GM21360 (cell line): Measurements from ENCODE around the gene C1orf35.

Experiments
- ATAC-seq: cut with Tn5 transposase; IDR thresholded peaks from one replicate; pipeline ENCODE4 v1.9.1; 2021; ENCODE audit warnings: mild to moderate bottlenecking, moderate library complexity; ENCODE audit not compliant: unreplicated experiment

C1orf35 gene

DNA sequence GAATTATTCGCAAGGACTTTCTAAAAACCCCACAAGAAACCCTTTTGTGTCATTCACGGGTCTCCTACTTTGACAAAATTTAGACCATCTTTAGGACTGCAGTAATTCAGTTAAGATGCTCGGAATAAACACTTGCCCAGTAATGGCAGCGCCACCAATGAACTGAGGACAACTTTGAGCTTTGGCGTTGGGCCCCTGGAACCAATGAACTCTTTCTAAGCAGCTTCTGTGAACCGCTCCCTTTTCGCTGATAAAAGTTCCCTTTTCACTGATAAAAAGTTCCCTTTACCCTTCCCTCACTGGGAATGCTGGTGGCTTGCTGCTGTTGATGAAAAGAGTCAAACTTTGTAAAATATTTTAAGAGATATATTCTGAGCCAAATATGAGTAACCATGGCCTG lies 7.4 kb upstream of the C1orf35 start:
- no peak for ATAC-seq

DNA sequence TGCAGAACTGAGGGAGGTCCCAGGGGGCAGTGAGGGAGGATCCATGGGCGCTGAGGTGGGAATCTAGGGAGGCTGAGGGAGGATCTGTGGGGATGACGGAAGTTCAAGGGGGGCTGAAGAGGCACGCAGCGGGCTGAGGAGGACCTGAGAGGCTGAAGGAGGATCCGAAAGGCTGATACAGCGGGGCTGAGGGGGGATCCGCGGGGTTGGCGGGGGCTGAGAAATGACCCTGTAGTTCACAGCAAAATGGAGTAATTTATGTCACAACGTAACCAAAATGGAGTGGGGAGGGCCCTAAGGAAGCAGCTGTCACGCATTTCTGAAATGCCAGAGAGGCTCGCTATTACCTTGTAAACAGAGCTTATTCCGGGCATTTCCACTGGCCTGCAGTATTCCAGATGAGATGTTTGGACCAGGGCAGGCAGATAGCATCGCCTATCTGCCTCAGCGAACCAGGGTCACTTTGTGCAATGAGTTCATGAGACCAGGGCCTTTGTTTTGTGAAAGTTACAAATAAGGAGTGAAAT lies 6.9 kb upstream of the C1orf35 start:
- ATAC-seq, result no peak

DNA sequence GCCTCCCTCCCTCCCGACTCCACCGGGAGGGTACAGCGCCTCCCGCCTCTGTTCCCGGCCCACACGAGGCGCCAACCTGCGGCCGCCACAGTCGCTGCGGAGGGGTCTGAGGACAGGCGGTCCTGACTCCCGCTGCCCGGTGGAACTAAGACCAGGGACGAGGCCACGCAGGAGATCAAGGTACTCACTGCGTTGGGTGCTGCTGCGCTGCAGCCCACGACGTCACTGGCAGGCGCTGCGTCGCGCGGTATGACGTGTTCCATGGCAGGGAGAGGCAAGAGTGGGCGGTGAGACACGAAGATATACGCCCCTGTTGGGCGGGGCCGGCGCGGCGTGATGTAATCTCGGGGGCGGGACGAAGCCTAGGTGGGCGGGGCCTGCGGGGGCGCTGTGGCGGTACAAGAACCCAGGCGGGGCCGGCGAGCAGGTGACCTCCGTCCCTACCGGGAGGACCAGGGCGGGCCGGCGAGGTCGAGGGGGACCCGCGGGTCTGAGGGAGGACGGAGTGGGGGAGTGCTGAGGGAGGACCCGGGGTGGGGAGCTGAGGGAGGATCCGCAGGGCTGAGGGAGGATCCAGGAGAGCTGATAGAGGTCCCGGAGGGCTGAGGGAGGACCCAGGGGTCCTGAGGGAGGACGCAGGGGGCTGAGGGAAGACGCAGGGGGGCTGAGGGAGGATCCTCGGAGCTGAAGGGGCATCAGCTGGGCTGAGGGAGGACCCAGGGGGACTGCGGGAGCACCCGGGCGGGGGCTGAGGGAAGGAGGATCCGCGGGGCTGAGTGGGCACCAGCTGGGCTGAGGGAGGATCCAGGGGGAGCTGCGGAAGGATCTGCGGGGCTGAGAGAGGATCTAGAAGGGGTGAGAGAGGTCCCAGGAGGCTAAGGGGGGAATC lies 6.2 kb upstream of the C1orf35 start, which contains the start of gene MRPL55:
MRPL55 (minus strand) TSS at position 227 of the 889 bp plus-strand sequence. CDS start 1,039 bp downstream, outside the sequence.
- ATAC-seq, result peak; percentile 82

DNA sequence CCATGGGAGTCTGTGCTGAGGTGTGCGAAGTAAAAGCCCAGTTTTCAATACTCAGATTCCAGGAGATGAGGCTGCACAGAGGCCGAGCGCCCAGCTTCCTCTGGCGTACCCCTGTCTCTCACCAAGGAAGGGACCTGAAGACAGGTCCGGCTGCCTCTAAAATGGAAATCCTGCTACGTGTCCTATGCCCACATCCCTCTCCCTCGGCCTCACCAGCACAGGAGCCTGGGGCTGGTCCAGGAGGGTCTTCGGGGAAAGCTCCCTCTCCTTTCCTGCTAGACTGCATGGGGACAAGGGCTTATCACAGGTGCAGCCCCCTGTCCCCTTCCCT lies 5.6 kb upstream of the C1orf35 start:
- ATAC-seq, result no peak

DNA sequence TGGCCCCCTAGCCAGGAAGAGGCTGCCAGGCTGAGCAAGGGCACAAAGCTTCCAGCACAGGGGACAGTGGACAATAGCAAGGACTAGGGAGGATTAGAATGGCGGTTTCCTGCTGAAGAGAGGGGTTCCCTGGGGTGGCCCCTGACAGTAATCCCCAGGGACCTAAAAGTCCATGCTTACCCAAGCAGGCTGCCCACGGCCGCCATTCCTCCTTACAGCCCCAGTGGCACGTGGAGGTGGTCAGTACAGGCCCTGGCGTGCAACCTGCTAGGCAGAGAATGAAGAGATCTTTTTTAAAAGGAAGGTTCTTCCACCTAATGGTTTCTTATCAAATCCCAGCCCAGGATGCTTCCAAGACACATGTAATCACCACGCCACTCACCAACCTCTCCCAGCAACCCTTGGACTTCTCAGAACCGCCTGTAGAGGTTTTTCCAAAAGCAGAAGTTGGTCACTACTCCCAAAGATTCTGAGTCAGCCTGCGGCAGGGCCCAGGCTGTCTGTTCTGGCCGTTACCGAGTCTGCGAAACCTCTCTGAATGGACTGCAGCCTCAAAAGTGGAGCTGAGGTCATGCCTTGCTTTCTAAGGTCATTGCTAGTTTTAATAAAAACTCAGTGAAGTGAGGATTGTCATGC lies 5.0 kb upstream of the C1orf35 start:
- ATAC-seq, result no peak

DNA sequence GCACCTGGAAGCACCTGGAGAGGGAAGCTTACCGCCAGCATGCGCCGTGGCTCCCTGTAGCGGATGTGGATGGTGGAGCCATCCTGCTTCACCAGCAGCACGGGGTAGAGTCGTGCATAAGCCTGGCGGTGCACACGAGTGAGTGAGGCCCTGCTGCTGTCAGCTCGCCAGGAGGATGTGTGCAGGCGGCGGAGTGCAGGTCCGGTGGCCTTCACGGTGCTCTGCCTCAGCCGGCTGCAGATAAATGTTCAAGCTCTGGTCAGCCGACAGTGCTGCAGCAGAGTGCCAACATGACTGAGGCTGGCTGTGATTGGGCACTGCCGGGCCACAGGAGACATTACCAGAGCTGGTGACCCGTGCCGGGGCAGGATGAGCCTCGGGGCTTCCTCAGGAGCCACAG lies 4.5 kb upstream of the C1orf35 start:
- ATAC-seq, result no peak

DNA sequence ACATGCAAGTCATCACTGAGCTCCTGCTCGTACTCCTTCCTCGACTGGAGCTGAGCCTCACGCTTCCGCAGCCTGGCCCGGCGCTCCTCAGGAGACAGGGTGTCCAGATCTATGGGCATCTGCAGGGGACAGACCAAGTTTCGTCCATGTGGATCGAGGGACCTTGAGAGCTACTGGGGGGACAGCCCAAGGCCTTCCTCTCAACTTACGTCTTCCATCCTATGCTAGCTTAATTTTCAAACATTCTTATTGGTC lies 3.6 kb upstream of the C1orf35 start:
- no peak for ATAC-seq

DNA sequence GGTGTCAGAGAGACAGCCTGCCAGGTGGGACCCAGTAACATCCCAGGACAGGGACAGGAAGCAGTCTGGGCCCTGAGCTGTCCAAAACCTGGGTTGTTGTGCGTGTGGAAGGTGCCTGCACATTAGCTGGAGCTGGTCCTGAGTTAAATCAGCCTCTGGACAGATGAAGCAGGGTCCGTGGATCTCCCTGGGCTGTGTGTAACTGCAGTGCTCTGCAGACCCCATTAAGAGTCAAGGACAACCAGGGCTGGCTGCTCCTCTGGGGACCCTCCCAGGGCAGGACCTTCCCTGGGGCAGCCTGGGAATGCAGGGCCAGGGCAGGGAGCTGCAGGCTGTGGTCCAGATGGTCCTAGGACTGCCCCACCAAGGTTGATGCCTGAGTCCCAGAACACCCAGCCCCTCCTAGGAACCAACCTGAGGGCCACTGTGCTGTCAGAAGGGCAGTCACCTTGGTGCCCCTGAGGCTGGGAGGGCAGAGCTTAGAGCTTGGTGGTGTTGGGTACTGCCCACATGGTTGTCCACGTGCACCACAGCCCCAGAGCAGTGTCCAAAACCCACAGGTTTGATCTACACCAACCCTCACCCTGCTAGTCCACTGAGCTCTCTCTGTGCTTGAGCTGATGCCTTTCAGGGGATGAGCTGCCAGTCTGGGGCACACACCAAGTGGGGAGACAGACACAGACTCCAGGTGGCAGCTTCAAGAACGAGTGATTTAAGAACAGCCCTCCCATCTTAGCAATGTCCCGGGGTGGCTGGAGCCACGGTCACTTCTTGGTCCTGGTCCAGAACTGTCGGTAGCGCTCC lies 3.1 kb upstream of the C1orf35 start:
- ATAC-seq, result no peak

DNA sequence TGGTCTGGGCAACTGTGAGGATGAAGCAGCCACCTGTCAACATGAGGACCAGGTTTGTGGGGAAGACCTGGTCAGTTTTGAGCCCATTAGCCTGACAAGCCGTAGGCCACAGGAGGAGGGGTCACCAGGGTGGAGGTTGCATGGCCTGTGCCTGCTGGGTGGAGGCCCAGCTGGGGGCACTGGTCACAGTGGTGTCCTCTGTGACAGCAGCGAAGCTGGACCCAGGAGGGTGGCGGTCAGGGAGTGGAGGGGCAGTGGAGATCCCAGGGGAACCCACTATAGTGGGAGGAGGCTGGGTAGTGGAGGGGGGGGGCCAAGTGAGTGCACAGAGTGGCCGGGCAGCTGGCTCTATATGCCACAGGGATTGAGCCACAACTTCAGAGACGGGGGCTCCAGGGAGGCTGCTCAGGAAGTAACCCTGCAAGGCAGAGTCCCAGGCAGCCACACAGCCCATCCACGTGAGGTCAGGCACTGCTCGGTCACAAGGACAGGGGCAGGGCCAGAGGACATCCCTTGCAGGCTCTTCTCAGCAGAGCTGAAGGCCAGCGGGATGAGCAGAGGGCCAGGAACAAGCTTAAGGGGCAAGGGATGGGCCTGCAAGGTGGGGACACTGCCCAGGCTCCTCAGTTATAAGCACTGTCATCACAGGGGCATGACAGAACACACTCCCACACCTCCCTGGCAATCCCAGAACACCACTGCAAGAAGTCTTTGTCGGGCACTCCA lies 2.3 kb upstream of the C1orf35 start:
- no peak for ATAC-seq

DNA sequence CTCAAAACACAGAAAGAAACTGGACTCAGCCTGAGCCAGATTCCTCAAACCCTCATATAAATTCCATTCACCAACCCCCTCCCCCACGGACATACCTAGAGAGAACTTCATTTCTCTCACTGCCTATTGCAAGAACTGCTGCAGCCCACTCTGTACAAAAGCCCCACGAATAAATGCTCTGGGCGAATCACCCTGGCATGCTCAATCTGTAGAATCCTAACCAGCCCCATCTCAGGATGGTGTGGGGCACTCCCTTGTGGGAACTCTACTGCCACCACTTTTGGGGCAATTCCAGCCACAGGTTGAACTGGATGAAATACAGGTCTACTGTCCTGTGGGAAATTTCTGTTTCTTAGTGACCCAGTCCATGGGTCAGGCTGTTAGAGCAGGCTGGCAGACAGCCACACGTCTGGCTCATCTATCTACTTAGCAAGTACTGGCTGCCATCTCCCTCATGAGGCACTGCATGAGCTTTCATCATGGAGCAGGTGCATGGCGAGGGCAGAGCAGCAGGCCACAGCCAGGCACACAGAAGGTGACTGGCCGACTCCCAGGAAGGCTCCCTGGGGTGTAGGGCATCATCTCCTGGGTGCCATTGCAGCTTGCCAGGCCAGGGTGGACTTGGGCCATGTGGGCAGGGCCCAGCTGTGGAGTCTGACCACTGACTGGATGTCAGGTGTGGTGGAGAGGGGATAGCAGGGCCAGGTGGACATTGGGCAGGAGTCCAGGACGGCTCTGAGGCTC lies 1.6 kb upstream of the C1orf35 start:
- ATAC-seq, result no peak

DNA sequence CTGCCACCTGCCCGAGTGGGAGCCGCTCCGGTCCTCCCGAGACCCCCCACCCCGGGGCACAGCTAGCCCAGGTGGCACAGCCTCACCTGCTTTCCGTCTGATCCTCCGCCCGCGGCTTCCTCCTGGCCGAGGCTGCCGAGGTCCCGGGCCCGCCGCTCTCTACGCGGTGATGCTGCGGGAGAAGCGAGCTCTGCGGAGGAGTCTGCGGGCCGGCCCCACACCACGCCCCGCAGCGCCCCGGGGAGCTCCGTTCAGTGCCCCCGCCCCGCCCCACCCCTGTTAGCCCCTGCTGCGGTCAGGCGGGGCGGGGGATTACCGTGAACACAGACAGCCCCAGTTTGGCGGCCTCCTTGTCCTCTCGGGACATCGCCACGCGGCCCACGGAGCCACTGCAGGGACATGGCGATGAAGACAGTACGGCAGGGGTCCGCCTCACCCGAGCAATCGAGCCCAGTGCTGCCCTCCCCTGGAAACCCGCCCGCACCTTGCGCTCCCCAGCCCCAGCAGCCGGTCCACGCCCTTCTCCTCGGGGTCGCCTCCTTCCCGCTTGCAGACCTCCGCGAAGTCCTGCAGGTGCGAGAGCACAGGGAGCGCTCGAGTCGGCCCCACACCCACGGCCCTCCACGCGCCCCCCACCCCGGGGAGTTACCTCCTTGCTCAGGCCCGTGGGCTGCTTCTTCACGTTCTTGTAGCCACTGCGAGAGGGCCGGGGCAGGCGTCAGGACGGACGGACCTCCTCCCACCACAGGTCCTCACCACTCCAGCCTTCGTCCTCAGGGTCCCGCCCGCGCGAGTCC lies 933 bp downstream of the C1orf35 start:
- ATAC-seq, result peak; percentile 31

DNA sequence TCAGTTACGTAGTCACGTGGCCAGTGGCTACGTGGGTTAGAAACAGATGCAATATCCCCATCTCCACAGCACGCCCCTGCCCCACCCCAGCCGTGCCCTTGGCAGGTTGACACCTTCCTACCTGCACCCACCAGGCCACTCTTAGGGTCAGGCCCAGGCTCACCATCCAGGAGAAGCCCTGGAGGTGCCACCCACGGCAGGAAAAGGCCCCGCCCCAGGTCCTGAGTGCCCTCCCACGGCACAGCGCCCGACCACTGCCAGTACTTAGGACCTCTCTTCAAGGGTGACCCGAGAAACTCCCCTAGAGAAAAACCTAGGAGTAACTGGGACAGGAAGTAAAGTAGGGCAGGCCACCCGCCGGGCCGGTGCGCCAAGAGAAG lies 1.5 kb downstream of the C1orf35 start:
- peak; percentile 5 for ATAC-seq

DNA sequence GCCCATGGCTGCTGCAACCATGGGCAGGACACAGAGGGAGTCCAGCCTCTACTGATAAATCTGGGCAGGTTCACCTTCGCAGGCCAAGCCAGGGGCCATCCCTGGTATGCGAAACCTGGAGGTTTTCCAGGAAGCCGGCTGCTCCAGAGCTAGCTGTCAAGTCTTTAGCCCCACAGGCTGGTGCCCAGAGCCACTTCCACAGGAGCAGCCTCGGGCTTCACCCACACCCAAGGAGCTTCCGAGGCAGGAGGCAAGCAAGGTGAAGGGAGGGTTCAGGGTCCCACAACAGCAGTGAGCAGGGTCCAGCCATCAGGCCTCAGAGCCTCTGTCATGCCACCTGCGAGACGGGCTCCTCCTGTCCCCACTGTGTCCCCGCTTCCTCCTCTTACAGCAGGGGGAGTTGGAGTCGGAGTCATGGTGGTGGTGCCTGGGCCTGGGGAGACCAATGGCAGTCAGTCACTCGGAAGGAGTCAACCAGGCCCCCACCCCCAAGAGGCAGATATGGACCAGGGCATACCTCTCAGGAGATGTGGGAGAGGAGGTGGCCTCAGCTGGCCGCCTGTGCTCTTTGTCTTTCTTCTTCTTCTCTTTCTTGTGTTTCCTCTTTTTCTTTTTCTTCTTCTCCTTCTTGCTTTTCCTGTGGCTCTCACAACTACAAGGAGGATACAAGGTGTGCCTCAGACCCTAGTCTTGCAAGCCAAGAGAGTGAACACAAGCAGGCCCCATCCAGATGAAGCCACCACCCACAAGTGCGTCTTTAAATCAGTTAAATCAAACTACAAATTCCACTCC lies 2.1 kb downstream of the C1orf35 start:
- ATAC-seq, result no peak

DNA sequence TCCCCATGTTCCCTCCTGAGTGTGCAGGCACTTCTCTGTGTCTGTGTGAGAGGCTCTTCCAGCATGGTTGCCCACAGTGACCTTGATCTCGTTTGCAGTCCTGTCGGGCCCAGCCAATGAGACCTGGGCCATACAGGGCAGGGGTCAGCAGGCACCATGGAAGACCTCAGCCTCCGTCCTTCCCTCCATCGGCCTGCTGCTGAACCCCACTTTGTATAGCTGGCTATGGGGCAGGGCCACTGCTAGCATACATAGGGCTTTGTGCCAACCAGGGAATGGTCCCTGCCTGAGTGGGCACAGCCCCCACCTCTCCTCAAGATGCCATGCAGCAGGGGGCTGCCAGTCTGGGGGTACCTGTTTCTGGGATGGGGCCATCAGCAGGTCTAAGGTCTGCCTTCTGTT lies 3.8 kb downstream of the C1orf35 start:
- ATAC-seq, result no peak

DNA sequence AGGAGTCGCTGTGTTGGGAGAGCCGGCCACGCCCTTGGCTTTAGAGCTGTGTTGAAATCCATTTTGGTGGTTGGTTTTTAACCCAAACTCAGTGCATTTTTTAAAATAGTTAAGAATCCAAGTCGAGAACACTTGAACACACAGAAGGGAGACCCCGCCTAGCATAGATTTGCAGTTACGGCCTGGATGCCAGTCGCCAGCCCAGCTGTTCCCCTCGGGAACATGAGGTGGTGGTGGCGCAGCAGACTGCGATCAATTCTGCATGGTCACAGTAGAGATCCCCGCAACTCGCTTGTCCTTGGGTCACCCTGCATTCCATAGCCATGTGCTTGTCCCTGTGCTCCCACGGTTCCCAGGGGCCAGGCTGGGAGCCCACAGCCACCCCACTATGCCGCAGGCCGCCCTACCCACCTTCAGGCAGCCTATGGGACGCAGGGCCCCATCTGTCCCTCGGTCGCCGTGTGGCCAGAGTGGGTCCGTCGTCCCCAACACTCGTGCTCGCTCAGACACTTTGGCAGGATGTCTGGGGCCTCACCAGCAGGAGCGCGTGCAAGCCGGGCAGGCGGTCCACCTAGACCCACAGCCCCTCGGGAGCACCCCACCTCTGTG lies 4.7 kb downstream of the C1orf35 start:
- ATAC-seq, result no peak

DNA sequence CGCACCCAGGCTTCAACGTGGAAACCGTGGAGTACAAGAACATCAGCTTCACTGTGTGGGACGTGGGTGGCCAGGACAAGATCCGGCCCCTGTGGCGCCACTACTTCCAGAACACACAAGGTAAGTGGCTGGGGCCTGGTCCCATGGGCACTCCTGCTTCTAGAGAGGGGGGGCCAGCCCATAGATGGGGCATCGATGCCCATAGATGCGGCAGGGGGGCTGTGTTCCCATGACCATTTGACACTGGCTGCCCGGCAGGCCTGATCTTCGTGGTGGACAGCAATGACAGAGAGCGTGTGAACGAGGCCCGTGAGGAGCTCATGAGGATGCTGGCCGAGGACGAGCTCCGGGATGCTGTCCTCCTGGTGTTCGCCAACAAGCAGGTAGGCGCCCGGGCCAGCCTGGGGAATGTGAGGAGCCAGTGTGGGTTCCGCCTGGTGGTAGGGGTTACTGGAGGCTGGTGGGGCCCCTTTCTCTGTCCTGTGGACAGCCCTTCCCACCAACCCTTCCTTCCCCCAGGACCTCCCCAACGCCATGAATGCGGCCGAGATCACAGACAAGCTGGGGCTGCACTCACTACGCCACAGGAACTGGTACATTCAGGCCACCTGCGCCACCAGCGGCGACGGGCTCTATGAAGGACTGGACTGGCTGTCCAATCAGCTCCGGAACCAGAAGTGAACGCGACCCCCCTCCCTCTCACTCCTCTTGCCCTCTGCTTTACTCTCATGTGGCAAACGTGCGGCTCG lies 5.6 kb downstream of the C1orf35 start:
- ATAC-seq, result no peak

DNA sequence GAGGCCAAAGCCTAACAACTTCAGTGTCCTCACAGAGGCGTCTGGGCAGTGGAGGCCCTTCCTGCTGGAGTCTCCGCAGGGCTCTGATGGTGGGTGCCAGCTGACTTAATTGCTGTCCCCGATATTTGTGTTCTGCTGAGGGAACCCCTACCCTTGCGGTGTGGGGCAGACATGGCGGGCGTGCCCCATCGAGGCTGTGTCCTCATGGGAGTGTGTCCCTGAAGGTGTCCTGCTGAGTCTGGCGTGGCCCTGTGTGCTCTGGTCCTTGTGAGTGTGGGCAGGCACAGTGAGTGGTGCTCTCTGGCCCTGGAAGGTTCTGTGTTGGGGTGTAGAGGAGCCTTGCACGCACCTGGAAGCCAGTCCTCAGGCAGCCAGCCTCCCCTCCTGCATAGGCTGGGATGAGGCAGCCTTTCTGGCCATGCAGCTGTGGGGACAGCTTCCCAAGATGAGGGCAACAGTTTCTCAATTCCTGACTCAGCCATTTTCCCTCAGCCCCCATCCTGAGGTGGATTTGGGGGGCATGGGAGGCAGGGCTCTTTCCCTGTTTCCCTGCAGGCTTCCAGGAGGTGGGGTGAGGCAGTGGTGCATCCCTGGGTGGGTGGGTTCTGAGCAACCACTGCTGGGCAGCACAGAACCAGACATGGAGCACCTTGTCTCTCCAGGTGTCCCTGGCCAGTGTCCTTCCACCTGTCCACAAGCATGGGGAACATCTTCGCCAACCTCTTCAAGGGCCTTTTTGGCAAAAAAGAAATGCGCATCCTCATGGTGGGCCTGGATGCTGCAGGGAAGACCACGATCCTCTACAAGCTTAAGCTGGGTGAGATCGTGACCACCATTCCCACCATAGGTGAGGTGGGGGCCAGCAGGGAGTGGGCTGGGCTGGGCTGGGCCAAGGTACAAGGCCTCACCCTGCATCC lies 6.5 kb downstream of the C1orf35 start:
- ATAC-seq, result no peak
